Left forelimb (tissue), 1 donor: ENCODE measurements around the gene NRROS.
"Not testable (repeated sequence)": the region's sequence is repeated elsewhere in the genome, so short reads cannot be mapped to it uniquely, and the experiment has no call there.

ENCODE experiments used
- DNase-seq: peaks from one replicate; pipeline ENCODE4 v3.0.0-alpha.2; 2018; ENCODE audit warnings: low spot score

NRROS gene

DNA sequence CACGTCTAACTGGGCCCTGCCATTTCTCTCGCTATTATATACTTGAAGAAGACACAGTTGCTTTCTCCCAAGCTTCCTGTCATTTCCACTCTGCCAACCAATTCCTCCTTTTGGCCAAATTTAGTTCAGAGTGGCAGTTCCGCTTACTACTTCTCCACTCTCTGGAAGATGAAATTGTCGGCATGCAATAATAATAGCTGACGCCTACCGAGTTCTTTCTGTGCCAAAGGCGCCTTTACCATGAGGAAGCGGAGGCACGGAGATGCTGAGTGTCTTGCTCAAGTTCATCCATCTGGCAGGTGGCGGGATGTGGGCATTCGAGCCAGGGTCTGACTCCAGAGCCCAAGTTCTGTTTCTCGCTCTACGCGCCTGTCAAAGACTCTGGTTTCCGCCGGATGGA, 14.6 kb upstream of the NRROS start:
- no peak for DNase-seq

DNA sequence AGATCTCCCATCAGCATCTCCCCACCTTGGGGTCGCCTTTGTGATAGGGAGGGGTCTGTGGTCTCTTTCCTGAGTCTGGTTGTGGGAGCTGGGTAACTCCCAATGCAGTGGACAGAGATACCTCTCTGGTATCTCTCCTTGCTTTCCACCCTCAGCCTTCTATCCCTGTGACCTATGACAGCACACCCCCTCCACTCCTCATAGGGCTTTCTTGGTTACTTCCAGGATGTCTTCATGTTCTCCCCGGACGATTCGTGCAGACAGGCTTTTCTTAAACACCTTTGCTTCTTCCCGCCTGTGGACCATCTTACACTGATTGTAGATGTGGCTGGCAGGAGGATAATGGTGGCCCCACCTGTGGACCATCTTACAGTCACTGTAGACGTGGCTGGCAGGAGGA, 14.2 kb upstream of the NRROS start:
- DNase-seq, result no peak

DNA sequence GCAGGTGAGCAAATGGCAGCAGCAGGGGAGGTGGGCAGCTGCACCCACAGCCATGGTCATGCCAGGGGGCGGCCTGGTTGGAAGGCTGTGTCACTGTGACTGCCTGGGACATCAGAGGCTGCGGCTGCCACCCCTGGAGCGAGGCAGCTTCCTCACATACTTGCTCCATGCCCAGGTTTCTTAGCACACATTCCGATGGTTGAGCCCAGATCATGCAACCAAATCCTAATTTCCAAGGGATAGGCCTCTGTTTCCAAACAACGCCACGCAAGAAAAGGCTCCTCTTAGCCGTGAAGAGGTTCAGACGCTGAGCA, 11.6 kb upstream of the NRROS start:
- no peak for DNase-seq

DNA sequence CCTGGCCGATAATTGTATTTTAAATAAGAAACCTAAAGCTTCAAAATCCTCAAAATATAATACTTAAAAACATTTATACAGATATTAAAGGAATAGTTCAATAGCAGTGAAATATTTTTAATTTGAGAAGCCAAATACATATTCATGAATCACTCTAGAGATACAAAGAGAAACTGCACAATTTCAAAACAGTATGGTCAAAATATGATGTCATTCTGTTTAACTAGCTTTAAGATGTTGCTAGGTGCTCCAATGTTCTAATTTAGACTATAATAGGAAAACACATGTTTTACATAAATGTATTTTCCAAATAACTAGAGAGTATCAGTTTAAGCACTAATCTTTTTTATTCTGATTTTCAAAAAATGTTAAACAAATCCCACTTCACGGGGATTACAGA, 10.3 kb upstream of the NRROS start:
- no peak for DNase-seq

DNA sequence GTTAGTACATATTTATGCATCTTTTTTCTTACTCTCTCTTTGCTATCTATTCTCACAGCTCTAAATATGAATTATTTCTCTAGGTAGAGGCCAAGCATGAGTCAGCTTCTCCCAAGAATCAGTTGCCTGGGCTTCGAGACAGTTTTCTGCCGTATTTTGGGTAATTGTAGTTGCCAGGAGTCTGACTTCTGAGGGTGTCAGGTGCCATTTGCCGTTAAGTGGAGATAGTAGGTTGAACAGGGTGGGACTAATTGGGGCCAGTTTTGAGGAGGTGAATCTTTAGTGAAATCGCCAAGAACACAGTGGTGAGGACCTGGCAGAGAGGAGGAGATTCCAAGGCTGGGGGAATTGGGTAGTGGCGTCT, 7.8 kb upstream of the NRROS start:
- no peak for DNase-seq

DNA sequence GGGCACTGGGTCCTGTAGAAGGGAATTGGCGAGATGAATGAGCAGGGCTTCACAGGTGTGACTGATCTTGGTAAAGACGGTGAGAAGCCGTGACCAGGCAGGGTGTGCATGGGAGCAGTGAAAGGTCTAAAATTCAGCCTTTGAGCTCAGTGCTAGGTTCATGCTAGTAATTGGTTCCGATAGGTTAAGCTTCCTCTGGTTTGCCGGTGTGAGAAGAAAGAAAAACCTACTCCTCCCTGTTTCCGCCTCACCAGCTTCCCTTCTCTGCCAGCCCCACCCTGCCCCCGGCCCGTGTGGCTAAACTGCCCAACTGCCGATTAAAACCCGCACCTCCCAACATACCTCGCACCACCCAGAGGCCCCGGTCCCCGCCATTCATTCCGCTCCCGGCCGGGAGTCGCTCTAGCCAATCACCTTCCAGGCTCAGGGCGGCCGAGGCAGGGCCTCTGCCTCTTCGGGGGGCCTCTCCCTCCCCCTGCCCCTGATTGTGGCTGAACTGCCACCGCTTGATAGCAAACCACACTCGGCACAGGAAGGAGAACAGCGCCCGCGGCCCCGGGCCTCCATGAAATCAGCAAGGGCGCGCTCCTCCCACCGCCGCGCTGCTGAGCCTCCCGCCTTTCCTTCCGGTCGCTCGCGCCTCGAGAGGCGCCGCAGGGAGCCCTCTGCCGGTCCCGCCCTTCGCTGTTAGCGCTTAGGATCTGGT, 7.3 kb upstream of the NRROS start:
- peak; percentile 87 for DNase-seq

DNA sequence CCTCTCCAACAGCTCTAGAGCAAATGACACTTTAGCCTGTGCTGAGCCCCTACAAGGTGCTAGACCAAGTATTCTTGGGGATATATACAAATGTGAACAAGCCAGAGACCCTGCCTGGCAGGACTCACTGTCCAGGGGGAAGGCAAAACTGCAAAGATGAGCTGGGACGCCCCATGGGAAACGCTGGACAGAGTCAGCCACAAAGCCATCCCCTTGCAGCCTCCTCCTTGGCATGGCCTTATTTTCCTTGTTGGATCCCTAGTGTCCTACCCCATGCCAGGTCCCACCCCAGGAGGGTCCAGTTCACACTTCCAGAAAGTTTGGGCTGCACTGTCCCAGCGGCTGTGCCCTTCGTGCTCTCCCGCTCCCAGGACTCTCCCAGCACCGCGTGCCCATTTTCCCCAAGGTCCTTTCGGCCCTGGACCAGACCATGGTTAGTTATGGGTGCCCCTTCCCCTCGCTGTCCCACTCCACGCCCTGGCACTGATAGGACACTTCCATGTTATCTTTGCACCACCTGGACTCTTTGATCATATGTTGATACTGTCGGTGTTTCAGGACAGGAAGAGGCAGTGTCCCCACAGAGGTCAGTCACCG, 5.8 kb upstream of the NRROS start:
- no peak for DNase-seq

DNA sequence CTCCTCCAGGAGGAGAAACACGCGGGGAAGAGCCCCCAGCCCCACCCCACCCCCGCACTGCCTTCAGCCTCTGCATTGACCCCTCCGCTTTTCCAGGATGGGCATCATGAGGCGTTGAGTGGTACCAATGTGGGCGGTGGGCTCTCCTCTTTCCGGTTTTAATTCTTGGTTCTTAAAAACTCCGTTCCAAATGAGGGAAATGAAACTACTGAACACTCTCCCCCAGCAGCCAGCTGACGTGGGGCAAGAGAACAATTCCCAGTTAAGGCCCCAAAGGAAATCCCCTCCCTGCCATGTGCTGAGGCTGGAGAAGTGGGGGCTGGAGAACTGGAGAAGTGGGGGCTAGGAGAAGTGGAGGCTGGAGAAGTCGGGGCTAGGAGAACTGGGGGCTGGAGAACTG, 5.3 kb upstream of the NRROS start:
- no peak for DNase-seq

DNA sequence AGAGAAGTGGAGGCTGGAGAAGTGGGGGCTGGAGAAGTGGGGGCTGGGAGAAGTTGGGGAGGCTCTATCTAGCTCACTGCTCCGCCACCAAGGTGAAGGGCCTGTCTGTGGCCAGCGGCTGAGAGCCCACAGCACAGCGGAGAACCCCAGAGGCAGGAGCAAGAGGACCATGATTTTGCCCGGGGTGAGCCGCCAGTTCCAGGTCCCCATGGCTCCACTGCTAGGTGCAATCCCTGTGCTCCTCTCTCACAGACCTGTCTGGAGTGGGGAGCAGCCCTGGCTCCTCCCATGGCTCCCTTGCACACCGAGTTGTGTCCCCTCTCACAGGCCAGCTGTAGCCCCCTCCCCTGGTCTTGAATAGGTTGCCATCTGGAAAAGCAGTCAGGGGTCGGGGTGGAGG, 4.7 kb upstream of the NRROS start:
- DNase-seq, result no peak

DNA sequence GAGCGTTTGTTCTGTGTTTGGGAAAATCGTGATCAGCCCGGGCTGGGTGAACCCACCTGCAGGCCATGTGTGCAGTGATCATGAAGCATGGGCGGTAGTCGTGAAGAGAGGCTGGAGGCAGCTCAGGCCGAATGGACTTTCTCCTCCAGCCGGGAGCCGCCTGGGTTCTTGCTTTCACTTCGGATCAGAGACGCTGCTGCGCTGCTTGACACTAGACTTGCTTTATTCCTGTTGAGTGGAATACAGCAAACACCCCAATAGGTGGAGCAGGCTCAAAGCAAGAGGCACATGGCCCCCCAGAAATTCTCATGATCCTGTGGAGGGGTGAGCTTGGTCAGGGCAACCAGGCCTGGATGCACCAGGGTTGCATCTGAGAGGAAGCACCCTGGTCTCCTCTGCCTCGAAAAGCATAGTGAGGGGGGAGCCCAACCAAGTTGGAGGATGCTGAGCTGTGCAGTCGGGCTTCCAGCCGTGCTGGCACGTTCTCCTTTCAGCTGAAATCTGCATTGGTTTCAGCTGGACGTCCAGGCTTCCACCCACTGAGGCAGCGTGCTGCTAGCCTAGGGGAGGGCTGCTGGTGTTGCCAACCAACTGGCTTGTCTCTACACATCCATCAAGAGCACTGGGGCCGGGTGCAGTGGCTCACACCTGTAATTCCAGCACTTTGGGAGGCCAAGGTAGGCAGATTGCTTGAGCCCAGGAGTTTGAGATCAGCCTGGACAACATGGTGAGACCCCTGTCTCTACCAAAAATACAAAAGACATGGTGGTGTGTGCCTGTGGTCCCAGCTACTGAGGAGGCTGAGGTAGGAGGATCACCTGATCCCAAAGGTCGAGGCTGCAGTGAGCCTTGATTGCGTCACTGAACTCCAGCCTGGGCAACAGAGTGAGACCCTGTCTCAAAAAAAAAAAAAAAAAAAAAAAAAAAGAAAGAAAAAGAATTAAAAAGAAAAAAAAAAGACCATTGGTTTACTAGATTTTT, 2.8 kb upstream of the NRROS start:
- no peak for DNase-seq

DNA sequence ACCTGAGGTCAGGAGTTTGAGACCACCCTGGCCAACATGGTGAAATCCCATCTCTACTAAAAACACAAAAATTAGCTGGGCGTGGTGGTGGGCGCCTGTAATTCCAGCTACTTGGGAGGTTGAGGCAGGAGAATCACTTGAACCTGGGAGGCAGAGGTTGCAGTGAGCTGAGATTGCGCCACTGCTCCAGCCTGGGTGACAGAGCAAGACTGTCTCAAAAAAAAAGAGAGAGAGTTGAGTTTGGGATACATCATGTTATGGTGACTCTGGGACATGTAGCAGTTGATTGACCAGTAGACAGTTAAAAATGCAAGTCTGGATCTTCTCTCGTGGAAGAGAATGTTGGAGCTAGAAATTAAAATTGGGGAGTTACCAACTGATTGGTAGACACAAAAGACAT, 1.6 kb upstream of the NRROS start:
- DNase-seq, result not testable (repeated sequence)

DNA sequence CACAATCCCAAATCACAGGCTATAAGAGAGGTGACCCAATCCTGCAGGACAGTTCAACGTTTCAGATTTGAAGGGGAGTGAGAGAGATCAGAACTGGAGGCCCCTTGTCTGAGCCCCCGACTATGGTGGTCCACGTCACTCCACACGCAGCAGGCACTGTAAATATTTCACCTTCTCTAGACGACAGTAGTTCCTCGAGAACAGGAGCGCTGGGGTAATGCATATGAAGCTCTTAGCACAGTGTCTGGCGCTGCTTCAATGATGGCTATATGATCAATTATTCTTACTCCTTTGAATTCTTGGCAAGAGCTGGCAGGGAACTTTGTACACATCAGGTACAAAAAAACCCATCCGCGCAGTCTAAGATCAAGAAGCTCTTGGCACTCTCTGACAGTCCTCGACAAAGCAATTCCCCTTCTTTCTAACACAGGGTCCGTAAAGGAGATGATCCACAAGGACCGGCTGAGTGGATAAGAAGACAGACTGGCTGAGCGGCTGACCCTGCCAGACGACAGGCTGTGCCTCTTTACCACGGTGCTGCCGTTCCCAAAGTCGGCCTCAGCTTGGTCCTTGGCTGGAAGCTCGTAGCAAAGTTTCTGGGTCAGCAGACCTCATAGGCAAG, 522 bp upstream of the NRROS start:
- DNase-seq, result no peak

DNA sequence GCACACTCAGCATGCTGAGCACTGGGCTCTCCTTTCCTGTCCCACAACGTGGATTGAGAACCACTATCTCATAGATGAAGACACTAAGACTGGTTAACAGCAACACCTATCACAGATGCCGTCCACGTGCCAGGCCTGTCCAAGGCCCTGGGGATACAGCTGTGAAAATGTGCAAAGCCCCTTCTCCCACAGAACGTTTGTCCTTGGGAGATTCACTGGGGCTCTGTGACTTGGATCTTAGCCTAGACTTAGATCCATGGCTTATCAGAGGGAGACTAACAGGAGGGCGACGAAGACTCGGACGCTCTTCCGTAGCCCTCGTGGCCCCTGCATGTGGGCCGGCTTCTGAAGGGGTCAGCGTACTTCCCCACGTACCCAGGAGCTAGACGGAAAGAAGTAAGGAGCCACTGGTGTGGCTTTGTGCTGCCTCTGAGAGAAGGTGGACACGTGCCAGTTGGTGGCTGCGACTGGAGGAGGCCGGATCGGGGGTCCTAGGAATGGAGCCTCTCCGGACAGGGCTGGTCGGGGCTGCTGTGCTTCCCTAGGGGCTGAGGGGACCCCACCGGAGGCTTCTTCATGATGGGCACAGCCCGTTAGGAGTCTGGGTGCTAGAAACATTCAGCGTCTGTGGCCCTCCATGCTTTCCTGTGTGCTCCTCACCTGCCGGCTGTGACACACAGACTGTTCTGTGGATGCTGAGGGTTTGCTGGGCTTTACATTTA, 964 bp downstream of the NRROS start:
- no peak for DNase-seq

DNA sequence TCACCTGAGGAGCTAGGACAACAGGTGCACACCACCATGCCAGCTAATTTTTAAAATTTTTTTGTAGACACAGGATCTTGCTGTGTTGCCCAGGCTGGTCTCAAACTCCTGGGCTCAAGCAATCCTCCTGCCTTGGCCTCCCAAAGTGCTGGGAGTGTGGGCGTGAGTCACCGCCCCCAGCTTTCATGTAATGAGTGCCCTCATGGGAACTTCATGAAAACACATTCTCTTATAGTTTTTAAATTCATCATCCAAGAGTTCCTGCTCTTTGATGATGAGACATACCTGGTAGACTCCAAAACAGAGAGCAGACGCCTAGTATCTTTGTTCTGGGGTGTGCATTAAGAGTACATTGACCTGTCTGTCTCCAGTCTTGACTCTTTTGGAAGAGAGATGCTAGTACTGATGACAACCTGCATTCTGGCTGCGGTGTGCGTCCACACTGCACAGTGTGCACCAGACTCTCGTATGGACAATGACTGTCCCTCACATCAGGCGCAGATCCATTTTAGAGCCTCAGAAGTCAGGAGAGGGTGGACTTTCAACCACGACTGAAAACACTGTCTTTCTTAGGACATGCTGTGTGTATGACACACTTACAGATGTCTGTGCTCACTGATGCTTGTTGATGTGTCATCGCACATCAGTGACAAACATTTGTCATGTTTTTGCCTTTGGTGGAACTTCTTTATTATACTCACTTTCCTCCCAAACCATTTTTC, 2.0 kb downstream of the NRROS start:
- no peak for DNase-seq

DNA sequence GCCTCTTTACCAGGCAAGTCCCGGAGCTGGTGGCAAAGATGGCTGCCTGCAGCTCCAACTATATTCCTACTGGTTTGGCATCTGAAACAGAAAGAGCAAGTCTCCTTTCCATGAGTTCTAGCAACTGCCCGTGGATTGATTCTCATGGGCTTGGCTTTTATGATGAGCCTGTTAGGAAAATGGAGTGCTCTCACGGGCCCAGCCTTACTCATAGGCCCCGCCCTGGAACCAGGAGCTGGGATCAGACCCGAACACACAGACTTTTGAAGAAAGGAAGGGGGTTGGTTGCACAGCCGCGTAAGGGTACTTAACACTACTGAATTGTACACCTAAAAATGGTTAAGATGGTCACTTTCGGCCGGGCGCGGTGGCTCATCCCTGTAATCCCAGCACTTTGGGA, 2.9 kb downstream of the NRROS start:
- DNase-seq, result no peak

DNA sequence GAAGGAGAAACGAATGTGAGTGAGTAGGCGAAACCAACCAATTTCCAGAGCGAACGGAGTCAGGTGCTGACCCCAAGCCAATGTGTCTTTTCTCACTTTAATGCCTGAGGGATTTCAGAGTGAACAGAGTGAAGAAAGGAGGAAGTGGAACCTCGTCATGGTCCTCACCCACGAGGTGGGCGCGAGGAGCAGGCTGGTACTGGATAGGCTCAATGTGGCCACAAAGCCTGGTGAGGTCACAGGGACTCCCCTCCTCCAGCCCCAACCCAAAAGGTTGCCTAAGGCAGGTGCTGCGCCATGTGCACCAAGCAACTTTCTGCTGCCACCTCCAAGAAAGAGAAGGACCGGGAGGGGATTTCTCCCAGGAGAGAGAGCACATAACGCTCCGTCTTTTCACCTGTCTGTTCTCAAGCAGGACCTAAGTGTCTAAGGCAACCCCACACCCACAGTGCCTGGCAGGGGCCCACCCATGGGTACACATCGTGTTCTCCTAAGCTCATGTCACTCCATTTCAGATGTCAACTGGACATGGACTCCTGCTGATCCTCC, 3.8 kb downstream of the NRROS start:
- DNase-seq, result no peak

DNA sequence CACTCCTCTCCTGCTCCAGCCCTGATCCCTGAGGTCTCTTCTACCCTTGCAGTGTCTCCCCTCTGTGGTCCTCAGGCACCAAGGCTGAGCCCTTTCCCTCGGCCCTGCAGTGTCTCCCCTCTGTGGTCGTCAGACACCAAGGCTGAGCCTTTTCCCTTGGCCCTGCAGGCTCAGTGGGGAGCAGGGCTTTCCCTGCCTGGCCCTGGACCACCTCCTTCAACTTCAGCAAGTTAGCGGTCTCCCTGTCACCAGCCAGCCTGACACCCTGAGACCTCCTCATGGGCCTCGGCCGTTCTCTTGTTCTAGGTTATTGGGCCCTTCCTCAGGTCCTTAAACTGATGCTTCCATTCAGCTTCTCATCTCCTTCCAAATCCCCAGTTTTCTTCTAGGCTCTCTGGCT, 4.3 kb downstream of the NRROS start:
- no peak for DNase-seq

DNA sequence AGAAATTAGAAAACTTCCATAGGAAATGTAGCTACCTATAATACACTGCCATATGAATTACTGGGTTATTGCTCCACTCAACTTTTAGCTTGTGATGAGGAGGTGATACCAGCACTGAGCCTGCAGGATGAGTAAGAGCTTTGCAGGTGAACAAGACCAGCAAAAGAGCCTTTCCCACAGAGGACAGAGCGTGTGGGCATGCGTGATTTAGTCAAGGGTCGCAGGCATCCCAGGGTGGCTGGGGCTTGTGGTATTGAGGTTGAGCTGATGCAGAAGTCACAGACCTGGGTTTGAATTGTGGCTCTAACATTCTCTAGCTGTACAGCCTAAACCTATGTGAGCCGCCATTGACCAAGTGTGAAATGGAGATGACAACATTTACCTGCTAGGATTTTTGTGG, 5.6 kb downstream of the NRROS start:
- DNase-seq, result no peak

DNA sequence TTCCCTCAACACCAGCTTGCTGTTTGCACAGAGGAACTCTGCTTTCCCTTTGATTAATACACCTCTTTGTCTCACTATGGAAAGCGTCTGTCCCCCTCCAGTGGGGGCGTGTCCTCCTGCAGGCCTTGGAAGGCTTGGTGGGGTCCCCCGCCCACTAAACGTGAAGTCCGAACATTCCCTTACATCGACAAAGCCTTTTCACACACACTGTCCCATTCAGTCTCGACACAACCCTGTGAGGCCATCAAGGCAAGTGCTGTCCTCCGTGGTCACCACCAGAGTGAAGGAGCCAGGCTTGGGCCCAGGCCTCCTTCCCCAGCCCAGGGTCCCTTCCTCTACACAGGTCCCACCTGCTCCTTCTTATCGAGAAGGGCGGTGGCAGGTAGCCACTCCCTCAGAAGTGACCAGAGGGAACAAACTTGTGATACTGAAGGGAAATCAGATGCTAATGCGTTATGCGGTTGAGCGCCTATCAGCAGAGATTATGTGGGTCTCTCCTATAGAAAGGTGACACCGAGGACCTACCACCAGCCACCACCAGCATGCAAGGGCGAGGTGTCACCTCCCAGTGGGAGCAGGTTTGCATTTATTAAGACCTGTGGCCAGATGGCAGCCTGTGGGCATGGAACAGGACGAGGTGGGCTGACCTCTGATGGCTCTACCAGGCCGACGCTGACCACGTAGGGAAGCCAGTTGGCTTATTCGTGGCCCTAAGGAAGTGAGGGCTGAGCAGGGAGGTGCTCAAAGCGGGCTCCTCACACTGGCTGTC, 6.6 kb downstream of the NRROS start:
- no peak for DNase-seq

DNA sequence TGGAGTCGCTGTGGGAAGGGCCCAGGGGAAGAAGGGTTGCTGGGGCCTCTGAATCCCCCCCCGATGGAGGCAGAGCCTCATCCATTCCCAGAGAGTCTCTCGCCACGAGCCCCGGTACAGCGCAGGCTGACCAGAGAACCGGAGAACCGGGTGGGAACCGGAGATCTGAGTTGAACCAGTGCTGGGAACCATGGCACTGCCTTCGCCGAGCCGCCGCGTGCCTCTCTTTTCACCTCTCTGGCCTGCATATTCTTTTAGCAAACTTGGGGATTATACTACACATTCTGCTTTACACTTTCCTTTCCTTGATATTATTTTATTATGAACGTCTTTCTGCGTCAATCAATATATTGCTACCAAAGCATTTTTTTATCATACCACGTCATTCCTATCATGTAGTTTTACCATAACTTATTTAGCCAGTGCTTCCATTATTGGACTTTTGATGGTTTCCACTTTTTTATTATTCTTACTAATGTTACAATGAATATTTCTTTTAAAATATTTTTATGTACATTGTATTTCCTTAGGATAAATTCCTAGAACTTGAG, 7.2 kb downstream of the NRROS start:
- no peak for DNase-seq
